T47D (cell line): ENCODE measurements around the gene ALG3.

Experiments
- DNase-seq, 2 experiments: peaks; one replicate each; pipeline versions ENCODE4 v3.0.0 to v3.0.0-alpha.2; 2011 to 2012; ENCODE audit warnings: low read depth in 1 of 2, low spot score in 1 of 2
- JUND ChIP-seq: IDR thresholded peaks from 2 replicates; pipeline ENCODE4 v1.6.1; 2012; ENCODE audit warnings: low read depth
- in situ Hi-C: cut with HindIII; loops from 2 replicates; pipeline ENCODE4 v1.10.0; 2016; ENCODE audit warnings: low sequenced_read_pairs, low pct_unique_long_range_greater_than_20kb

The ALG3 gene

DNA sequence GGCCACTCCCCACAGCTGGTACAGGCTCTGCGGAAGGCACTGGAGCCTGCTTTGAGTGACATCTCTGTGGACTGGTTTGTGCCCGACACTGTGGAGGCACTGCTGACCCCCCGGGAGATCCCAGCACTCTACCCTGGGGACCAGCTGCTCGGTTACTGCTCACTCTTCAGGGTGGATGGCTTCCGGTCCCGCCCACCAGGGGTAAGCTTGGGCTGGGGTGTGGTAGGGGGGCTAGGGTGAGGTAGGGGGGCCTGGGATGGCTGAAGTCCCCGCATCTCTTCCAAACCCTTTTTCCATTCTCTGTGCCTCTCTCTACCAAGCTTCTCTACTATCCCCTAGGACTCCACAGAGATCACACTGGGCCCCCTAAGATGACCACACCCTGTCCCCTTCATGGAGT, 11.6 kb downstream of the ALG3 start:
- in situ Hi-C loops = no loop called here

GRCh38 chr3:184236636-184237035, 12.1 kb downstream of the ALG3 start:
- in situ Hi-C loops = no loop called here
- no peak for TF ChIP-seq JUND
- no peak for DNase-seq

More for the DNA sequence above, 11.6 kb downstream of the ALG3 start:
- TF ChIP-seq JUND = no peak
- DNase-seq = no peak

DNA sequence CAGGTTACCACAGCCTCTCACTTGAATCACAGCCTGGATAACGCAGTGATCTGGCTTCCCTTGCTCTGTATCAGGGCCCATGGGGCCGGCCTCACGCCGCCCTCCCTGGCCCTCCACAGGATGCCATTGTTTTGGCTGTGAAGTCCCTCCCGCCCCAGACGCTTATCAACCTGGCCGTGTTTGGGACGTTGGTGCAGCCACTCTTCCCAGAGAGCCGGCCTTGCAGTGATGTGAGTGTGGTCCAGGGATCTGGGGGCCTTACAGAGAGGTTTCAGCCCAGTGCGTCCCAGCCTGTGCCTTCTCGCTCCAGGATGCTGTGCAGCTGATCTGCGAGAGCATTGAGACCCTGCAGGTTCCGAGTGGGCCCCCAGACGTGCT, 12.7 kb downstream of the ALG3 start:
- peak in 1 of 2 experiments; percentile 2 for DNase-seq
- in situ Hi-C loops = no loop called here
- TF ChIP-seq JUND = no peak

DNA sequence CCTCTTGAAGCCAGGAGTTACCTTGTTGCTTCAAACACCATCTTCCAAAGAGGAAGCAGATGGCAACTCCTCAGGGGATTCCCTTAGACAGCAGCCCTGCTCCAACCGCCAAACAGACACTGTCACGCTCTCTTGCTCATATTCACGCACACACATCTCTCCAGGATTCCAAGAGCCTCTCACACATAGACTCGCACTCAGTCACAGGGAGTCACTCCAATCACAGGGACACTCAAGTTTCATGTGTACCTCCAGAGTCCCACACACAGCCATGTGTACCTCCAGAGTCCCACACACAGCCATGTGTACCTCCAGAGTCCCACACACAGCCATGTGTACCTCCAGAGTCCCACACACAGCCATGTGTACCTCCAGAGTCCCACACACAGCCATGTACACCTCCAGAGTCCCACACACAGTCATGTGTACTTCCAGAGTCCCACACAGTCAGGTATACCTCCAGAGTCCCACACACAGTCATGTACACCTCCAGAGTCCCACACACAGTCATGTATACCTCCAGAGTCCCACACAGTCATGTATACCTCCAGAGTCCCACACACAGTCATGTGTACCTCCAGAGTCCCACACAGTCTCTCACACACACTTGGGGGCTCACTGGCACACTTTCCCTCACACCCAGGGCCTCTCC, 13.3 kb downstream of the ALG3 start:
- no peak for DNase-seq
- in situ Hi-C loops = no loop called here
- TF ChIP-seq JUND = no peak

GRCh38 chr3:184234671-184235380, 13.9 kb downstream of the ALG3 start:
- in situ Hi-C loops = no loop called here
- DNase-seq = no peak
- TF ChIP-seq JUND = no peak

DNA sequence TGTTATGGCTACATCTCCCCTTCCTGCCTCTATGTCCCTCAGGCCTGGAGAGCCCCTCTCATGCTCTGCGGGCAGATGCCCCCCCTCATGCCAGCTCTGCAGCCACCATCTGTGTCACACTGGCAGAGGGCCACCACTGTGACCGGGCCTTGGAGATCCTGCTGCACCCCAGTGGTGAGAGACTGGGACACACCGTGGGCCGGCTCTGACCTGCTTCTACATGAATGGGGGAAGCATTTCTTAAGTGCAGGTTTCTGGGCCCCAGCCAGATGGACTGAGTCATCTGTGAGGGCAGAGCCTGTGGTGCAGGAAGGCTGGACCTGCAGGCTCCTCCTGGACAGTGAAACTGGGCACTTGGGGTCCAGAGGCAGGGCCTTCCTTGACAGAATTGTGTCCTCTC, 14.5 kb downstream of the ALG3 start:
- in situ Hi-C loops = no loop called here
- peak; percentile 93 to 96 for DNase-seq
- TF ChIP-seq JUND = no peak

- no peak for DNase-seq
- TF ChIP-seq JUND = no peak
- in situ Hi-C loops = no loop called here
Observed at GRCh38 chr3:184233127-184233843, 15.5 kb downstream of the ALG3 start.

- in situ Hi-C loops = no loop called here
- no peak for TF ChIP-seq JUND
Observed at GRCh38 chr3:184231671-184232070, 17.1 kb downstream of the ALG3 start.

GRCh38 chr3:184230603-184231528, 17.9 kb downstream of the ALG3 start:
- DNase-seq = peak; percentile 92 to 99
- in situ Hi-C loops = no loop called here

More at GRCh38 chr3:184231671-184232070, 17.1 kb downstream of the ALG3 start:
- no peak for DNase-seq

GRCh38 chr3:184230081-184230602, 18.6 kb downstream of the ALG3 start:
- no peak for TF ChIP-seq JUND
- no peak for DNase-seq
- in situ Hi-C loops = no loop called here

More at GRCh38 chr3:184230603-184231528, 17.9 kb downstream of the ALG3 start:
- TF ChIP-seq JUND = no peak

GRCh38 chr3:184229394-184230080, 19.2 kb downstream of the ALG3 start, which contains the start of gene VWA5B2:
Gene VWA5B2 (plus strand): TSS chr3:184229585. CDS start chr3:184230529, 944 bp downstream.
- in situ Hi-C loops = no loop called here

More at GRCh38 chr3:184229394-184230080, 19.2 kb downstream of the ALG3 start, which contains the start of gene VWA5B2:
- no peak for TF ChIP-seq JUND
- DNase-seq = peak; percentile 90 to 100
